GM19452 (cell line): ENCODE measurements around the gene ELF4.

Source experiments
- ATAC-seq: cut with Tn5 transposase; IDR thresholded peaks from one replicate; pipeline ENCODE4 v1.9.1; 2021; ENCODE audit not compliant: unreplicated experiment

Gene ELF4

GRCh38 chrX:130085551-130086446 is 24.5 kb downstream of the ELF4 start:
- ATAC-seq, result no peak

GRCh38 chrX:130084631-130085237 is 25.6 kb downstream of the ELF4 start:
- peak; percentile 33 for ATAC-seq

- peak; percentile 29 for ATAC-seq
These were observed 26.5 kb downstream of the ELF4 start for GRCh38 chrX:130083656-130084382.

GRCh38 chrX:130083107-130083490 is 27.2 kb downstream of the ELF4 start:
- ATAC-seq, result no peak

GRCh38 chrX:130082244-130083106 is 27.8 kb downstream of the ELF4 start:
- peak; percentile 51 for ATAC-seq

- ATAC-seq, result no peak
These were observed 28.8 kb downstream of the ELF4 start for GRCh38 chrX:130081421-130082045.

- ATAC-seq, result no peak
These were observed 29.4 kb downstream of the ELF4 start for GRCh38 chrX:130080791-130081367.

GRCh38 chrX:130079824-130080406 is 30.4 kb downstream of the ELF4 start:
- no peak for ATAC-seq

GRCh38 chrX:130075777-130076176 is 34.5 kb downstream of the ELF4 start:
- ATAC-seq, result no peak

GRCh38 chrX:130072345-130072740 is 38.0 kb downstream of the ELF4 start:
- no peak for ATAC-seq

GRCh38 chrX:130071611-130072344 is 38.5 kb downstream of the ELF4 start:
- no peak for ATAC-seq

- ATAC-seq, result no peak
These were observed 43.2 kb downstream of the ELF4 start for GRCh38 chrX:130066975-130067615.

GRCh38 chrX:130060122-130061069 is 49.9 kb downstream of the ELF4 start:
- peak; percentile 92 for ATAC-seq

- ATAC-seq, result no peak
These were observed 51.6 kb downstream of the ELF4 start for GRCh38 chrX:130058652-130059051.

GRCh38 chrX:130057209-130057608 is 53.1 kb downstream of the ELF4 start:
- ATAC-seq, result no peak

- no peak for ATAC-seq
These were observed 54.4 kb downstream of the ELF4 start for GRCh38 chrX:130055899-130056298.

- no peak for ATAC-seq
These were observed 55.2 kb downstream of the ELF4 start for GRCh38 chrX:130055103-130055502.
